ENCODE data around the gene ERC2. TPM values are rescaled to one million over a fixed set of nuclear protein-coding genes. Genes with fewer than 3 reads are reported as not detected.

ERC2 gene
- total and polyA plus RNA-seq, 2 donors (not counting 3 experiments of a cell fraction or from before 2014, with no cell fraction given), result 5.6 to 15.5 TPM

- FAIRE-seq (no peak), DNase-seq (ENCODE audit: low read depth, low spot score) (no peak)
- ChIA-PET POLR2A (no interaction called here), CTCF (interaction anchor here (1.1 to 3.3 kb wide), 2 partner anchors 10 to 15 kb away, joined by 4 to 16 read pairs; no protein-coding TSS in a partner anchor)
- H3K27ac ChIP-seq (ENCODE audit: insufficient read depth, low read depth, low read length), result no peak overlapping the region
- H3K4me1 ChIP-seq (ENCODE audit: control insufficient read depth, extremely low read depth, insufficient read depth, low read length), result no peaks in the 10 kb centered on the region
- intact Hi-C loops (cut with micrococcal nuclease) (no loop called here), dilution Hi-C loops (cut with MboI; ENCODE audit: extremely low pct_ligation_motif_present, low sequenced_read_pairs) (no loop called here)
- H3K9me3 ChIP-seq (replicated peaks; ENCODE audit: control insufficient read depth, insufficient read depth, low read length), result no peaks in the 10 kb centered on the region
- H3K27me3 ChIP-seq (ENCODE audit: control insufficient read depth in 2 of 2, insufficient read depth in 2 of 2, low read length in 2 of 2), result no peaks in the 10 kb centered on the region
- H2AFZ ChIP-seq (ENCODE audit: low read depth, low read length), result no peak overlapping the region
- no TSS peak for BruUV-seq (replicated peaks)
- H4K20me1 ChIP-seq (replicated peaks; ENCODE audit: control insufficient read depth, extremely low read depth, insufficient read depth, low read length), result no peaks in the 10 kb centered on the region
- H3K9ac ChIP-seq (replicated peaks; ENCODE audit: extremely low read depth, insufficient read depth, low read length), result no peak overlapping the region
- no peaks in the 10 kb centered on the region for H3K36me3 ChIP-seq (ENCODE audit: control insufficient read depth in 2 of 2, extremely low read depth in 1 of 2, insufficient read depth in 2 of 2, low read length in 2 of 2)
- H3K4me3 ChIP-seq (replicated peaks in 1 of 3; ENCODE audit: insufficient read depth in 1 of 3, low read depth in 1 of 3, low read length in 3 of 3), result no peak overlapping the region
- no peaks in the 10 kb centered on the region for H3K79me2 ChIP-seq (ENCODE audit: control insufficient read depth, insufficient read depth, low read length)
- no peak for TF ChIP-seq POLR2AphosphoS5 (IDR thresholded peaks at IDR 0.05; ENCODE audit: insufficient read depth, low read depth, low read length)
- no peak for TF ChIP-seq MYC (IDR thresholded peaks at IDR 0.05; ENCODE audit: low read depth, low read length)
- no peak for TF ChIP-seq MAX (IDR thresholded peaks at IDR 0.05; ENCODE audit: insufficient read depth, insufficient read length)
- no peak for TF ChIP-seq FOS (IDR thresholded peaks at IDR 0.05; ENCODE audit: borderline replicate concordance, insufficient read depth, low read length)
- TF ChIP-seq POLR2A (IDR thresholded peaks at IDR 0.05; ENCODE audit: low read depth, low read length), result no peak
- no peak for TF ChIP-seq CTCF (IDR thresholded peaks at IDR 0.05; ENCODE audit: extremely low read depth in 1 of 2, insufficient read depth in 1 of 2, low read depth in 1 of 2, low read length in 2 of 2)
- TF ChIP-seq JUN (IDR thresholded peaks at IDR 0.05; ENCODE audit: borderline replicate concordance, insufficient read depth, insufficient read length, low read depth), result no peak
- TF ChIP-seq GATA2 (IDR thresholded peaks at IDR 0.05; ENCODE audit: insufficient read depth, insufficient read length, low read depth, low read length), result no peak
- TF ChIP-seq EZH2 (IDR thresholded peaks at IDR 0.05; ENCODE audit: borderline replicate concordance, low read depth, low read length, severe bottlenecking), result no peak
- H3K9me1 ChIP-seq (replicated peaks; ENCODE audit: control insufficient read depth, extremely low read depth, insufficient read depth, low read length), result no peaks in the 10 kb centered on the region
- no peak overlapping the region for H3K4me2 ChIP-seq (ENCODE audit: insufficient read depth, low read length)
These were observed 111.0 kb downstream of the ERC2 start for GRCh38 chr3:56357266-56357665.
